GM12872 (cell line): ENCODE results near the gene ROM1.

Experiments
- CTCF ChIP-seq: IDR thresholded peaks from 3 replicates; pipeline ENCODE4 v1.5.1; 2011; ENCODE audit warnings: low read depth, mild to moderate bottlenecking, low read length, moderate library complexity; ENCODE audit not compliant: insufficient read depth

Gene ROM1

GRCh38 chr11:62645946-62646824, 33.1 kb downstream of the ROM1 start, which contains the start of gene GANAB:
TSS of gene GANAB (minus strand) at chr11:62646613. CDS start at chr11:62646599, 14 bp downstream.
- TF ChIP-seq CTCF: no peak

GRCh38 chr11:62646825-62647608, 34.0 kb downstream of the ROM1 start:
- TF ChIP-seq CTCF: no peak

GRCh38 chr11:62647609-62648005, 34.5 kb downstream of the ROM1 start:
- no peak for TF ChIP-seq CTCF

- TF ChIP-seq CTCF: no peak
Measured at GRCh38 chr11:62648185-62648966, 35.3 kb downstream of the ROM1 start.

GRCh38 chr11:62648967-62649364, 35.9 kb downstream of the ROM1 start:
- no peak for TF ChIP-seq CTCF

GRCh38 chr11:62649486-62649885, 36.4 kb downstream of the ROM1 start:
- no peak for TF ChIP-seq CTCF
